ENCODE measurements around the gene CST3.
"Not testable (repeated sequence)": the region's sequence is repeated elsewhere in the genome, so short reads cannot be mapped to it uniquely, and the experiment has no call there.

CST3 gene

GRCh38 chr20:23626040-23626620 is 11.6 kb downstream of the CST3 start:
- peak; percentile 68 to 80 for DNase-seq

DNA sequence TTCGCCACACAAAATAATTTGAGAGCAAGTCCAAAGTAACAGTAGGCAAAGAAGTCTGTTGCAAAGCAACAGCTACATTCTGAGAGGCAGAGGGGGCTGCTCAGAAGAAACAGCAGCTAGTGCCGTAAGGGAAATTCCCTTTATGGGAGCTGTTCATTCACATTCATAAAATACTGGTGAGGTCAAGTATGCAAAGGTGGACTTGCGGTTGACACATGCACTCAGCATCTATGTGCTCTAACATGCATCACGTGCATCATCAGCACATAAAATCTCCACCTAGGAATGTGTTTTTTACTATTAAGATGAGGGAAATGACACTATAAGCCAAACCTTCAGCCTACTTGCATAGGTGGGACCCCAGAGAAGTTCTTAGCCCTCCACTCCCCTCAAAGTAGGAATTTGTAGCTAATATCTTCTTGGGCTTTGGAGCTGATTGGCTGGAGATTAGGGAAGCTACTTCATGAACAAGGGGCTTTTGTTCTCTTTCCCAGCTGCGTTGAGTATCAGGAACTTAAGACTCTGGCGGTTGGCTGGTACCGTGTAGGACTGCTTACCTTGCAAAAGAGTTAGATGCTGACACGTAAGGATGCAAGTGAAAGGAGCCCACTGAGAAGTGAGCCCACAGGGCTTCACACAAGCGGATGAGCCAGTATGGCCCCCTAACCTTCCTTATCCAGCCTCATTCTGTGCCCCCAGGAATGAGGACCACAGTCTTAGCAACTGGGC is 12.4 kb downstream of the CST3 start:
- DNase-seq: no peak

DNA sequence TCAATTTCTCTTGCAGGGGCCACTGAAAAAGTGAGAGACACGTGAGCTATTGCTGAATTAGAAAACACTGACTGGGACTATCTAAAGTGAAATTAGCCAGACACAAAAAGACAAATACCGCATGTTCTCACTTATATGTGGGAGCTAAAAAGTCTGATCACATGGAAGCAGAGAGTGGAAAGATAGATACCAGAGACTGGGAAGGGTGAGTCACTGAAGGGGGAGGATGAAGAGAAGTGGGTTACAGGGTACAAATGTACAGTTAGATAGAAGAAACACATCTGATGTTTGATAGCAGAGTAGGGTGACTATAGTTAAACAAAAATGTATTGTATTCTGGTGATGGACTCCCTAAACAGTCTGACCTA is 13.4 kb downstream of the CST3 start:
- DNase-seq: no peak

GRCh38 chr20:23623666-23624323 is 14.0 kb downstream of the CST3 start:
- no peak for DNase-seq

DNA sequence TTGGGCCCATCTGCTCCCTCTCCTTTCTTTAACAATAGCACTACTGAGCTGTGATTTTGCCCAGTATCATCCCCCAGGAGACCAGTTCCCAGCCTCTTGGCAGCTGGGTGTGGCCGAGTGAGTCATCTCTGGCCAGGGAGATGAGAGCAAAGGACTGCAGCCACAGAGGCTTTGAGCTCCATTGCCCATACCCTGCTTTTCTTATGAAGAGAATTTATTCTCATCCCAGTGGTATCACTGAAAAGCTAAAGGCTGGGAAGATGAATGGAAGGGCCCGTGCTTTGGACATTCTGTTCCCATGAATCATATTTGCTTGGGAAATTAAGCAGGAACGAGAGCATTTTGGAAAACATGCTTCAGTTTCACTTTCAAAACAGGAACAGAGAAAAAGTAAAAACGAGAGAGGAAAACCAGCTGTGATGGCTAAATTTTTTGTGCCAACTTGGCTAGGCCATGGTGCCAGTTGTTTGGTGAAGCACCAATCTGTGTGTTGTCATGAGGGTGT is 14.9 kb downstream of the CST3 start:
- DNase-seq: peak; percentile 55 to 68

DNA sequence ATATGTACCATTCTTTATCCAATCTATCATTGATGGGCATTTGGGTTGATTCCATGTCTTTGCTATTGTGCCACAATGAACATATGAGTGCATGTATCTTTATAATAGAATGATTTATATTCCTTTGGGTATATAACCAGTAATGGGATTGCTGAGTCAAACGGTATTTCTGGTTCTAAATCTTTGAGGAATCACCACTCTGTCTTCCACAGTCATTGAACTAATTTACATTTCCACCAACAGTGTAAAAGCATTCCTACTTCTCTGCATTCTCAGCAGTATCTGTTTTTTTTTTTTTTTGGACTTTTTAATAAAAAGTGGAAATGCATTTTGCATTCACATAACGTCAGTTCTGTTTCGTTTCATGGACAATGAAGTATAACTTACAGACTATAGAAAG is 15.4 kb downstream of the CST3 start:
- not testable (repeated sequence) for DNase-seq

DNA sequence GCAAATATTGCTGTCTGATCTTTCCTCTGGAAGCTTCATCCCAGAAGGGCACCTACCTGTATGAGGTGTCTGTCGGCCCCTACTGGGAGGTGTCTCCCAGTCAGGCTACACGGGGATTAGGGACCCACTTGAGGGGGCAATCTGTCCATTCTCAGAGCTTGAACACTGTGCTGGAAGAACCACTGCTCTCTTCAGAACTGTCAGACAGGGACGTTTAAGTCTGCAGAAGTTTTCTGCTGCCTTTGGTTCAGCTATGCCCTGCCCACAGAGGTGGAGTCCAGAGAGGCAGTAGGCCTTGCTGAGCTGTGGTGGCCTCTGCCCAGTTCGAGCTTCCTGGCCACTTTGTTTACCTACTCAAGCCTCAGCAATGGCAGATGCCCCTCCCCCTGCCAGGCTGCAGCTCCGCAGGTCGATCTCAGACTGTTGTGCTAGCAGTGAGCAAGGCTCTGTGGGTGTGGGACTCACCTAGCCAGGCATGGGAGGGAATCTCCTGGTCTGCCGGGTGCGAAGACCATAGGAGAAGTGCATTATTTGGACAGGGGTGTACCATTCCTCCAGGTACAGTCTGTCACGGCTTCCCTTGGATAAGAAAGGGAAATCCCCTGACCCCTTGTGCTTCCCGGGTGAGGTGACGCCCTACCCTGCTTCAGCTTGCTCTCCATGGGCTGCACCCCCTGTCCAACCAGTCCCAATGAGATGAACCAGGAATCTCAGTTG is 16.9 kb downstream of the CST3 start:
- DNase-seq: not testable (repeated sequence)

GRCh38 chr20:23614163-23614562 is 23.6 kb downstream of the CST3 start:
- no peak for DNase-seq

- DNase-seq: no peak
Measured at GRCh38 chr20:23613676-23614075, 24.1 kb downstream of the CST3 start.

- DNase-seq: no peak
Measured at GRCh38 chr20:23612396-23612795, 25.4 kb downstream of the CST3 start.

GRCh38 chr20:23609486-23610109 is 28.2 kb downstream of the CST3 start:
- DNase-seq: peak; percentile 40 to 70

- DNase-seq: no peak
Measured at GRCh38 chr20:23608251-23608846, 29.4 kb downstream of the CST3 start.

- no peak for DNase-seq
Measured at GRCh38 chr20:23607497-23608245, 30.1 kb downstream of the CST3 start.

- DNase-seq: peak; percentile 53 to 89
Measured at GRCh38 chr20:23606652-23607049, 31.1 kb downstream of the CST3 start.

- no peak for DNase-seq
Measured at GRCh38 chr20:23605867-23606651, 31.7 kb downstream of the CST3 start, which contains the start of gene CST9. CST9 (minus strand) TSS chr20:23605917; CDS start chr20:23605864, 53 bp downstream.

DNA sequence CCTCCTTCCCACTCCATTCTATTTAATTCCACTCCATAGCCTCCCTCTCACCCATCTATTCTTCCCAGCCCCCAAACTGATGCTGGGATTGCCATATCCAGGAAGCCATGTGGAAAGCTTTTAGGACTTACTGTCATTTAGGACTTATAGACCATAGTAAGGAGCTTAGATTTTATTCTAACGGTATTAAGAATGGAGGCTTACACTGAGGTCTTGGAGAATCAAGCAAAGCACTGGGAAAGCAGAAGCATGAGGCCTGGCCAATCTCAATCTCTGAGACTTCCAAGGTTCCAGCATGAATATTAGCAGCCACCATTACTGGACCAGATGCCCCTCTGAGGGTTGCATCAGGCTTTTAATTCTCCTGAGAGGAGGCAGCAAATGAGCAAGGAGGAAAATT is 33.4 kb downstream of the CST3 start:
- DNase-seq: no peak

- no peak for DNase-seq
Measured at GRCh38 chr20:23603321-23603720, 34.4 kb downstream of the CST3 start.

DNA sequence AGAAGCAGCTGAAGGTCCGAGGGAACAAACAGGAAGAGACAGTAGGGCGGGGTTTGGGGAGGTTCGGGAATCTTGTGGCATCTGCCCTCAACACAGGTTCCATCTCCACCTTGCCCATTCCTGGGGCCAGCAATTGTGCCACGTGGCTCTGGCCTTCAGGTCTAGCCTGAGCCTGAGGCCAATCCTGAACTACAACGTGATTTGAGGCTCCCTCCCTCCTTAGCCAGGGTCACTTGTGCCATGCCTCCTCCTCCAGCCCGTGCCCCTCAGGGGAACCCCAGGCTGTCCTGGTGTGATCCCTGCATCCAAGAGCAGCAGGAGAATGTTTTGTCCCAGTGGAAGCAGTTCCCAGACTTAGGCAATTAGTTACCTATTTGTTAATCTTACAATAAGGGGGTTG is 35.1 kb downstream of the CST3 start:
- no peak for DNase-seq

- no peak for DNase-seq
Measured at GRCh38 chr20:23602241-23602640, 35.5 kb downstream of the CST3 start.

DNA sequence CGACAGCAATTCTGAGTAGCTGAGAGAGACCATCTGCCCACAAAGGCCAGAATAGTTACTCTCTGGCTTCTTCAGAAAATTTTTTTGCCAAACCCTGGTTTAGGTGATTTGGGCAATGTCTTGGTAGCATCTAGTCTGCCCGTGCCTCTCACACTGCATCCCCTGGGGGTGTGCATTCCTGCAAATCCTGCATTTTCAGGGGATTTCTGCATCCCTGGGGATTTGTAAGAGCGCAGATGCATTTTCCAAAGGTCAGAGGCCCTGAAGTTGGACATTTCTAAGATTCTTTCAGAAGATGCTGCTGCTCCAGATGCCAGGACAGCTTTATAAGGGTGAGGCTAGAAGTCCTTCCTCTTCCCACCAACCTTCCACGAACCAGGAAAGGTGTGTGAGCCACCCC is 36.0 kb downstream of the CST3 start:
- no peak for DNase-seq

DNA sequence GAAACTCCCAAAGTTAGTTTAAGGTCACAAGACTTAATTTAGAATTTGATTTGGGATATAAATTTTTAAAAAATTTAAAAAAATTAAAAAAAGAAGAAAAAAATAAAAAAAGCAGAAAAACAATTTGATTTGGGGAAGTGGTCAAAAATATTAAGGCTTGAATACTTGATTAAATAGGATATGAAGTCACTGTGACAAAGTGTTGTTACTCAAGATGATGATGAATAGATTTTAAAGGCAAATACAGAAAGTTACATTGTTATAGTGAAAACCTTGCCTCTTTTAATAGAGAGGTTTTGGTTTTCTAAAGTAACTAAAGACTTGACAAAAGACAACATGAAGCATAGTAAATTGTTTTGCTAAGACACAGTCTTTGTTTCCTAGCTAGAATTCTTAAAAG is 39.3 kb downstream of the CST3 start:
- peak in 1 of 2 donors; percentile 36 for DNase-seq

Measured in inflammatory macrophage treated with lipopolysaccharide for 1 hour (primary cell).